IgD-negative memory B cell (primary cell): Measurements from ENCODE around the gene SMIM24. TPM values are rescaled to one million over a fixed set of nuclear protein-coding genes. Genes with fewer than 3 reads are reported as not detected.
A peak's percentile ranks its signal among the peaks of the same experiment; 100 is the strongest.

Experiments
- H3K27ac Mint-ChIP-seq, 3 donors: one replicate each; pipeline ENCODE4 v1.8.0; 2020 to 2022; ENCODE audit warnings: mild to moderate bottlenecking in 3 of 3, mixed read lengths in 3 of 3, moderate library complexity in 1 of 3
- H3K27me3 Mint-ChIP-seq: one replicate; pipeline ENCODE4 v1.8.0; 2021; ENCODE audit warnings: mixed read lengths
- H3K36me3 Mint-ChIP-seq: one replicate; pipeline ENCODE4 v1.8.0; 2020; ENCODE audit warnings: mild to moderate bottlenecking, mixed read lengths
- H3K4me1 Mint-ChIP-seq, 3 donors: one replicate each; pipeline ENCODE4 v1.8.0; 2020 to 2022; ENCODE audit warnings: mixed read lengths in 3 of 3, mild to moderate bottlenecking in 1 of 3
- H3K4me3 Mint-ChIP-seq, 4 donors: one replicate each; pipeline ENCODE4 v1.8.0; 2020 to 2022; ENCODE audit warnings: mild to moderate bottlenecking in 4 of 4, mixed read lengths in 4 of 4, moderate library complexity in 3 of 4
- H3K9me3 Mint-ChIP-seq, 3 donors: one replicate each; pipeline ENCODE4 v1.8.0; 2020 to 2021; ENCODE audit warnings: mixed read lengths in 3 of 3, mild to moderate bottlenecking in 1 of 3
- polyA plus RNA-seq: library from polyadenylated mRNA; unstranded; fragments of 300-500 nt; fragmentation: Illumina TruSeq; gene quantifications from one replicate; pipeline ENCODE4 v1.2.3, GENCODE V29; 2021

Gene SMIM24
- polyA plus RNA-seq, 1 donor from 2014 or later = not detected

DNA sequence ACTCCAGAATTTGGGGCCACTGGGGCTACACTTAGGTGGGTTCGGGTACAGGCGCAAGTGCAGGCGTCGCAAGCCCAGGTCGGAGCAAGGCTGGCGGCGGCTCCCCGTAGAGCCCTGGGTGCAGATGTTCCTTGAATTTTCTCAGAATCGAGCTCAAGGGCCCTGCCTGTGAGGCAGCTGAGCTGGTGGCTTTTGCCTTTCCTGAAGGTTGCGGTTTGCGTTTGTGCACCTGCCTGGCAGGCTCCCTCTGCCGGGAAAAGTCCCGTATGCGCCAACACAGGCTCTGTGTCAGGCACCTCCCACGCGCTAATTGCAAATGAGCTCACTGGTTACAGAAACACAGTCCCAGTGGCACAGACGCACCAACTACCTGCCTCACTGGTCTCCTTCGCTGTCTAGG is 14.2 kb upstream of the SMIM24 start:
- Mint-ChIP-seq H3K9me3 (no peaks in the 10 kb centered on the region), H3K36me3 (peaks cover 8% of the 10 kb centered on the region), H3K27me3 (no peaks in the 10 kb centered on the region), H3K27ac (peak overlapping the region in 1 of 3 donors; percentile 39), H3K4me3 (no peak overlapping the region), H3K4me1 (peaks cover 3 to 7% (median 6%) of the 10 kb centered on the region in 3 donors)

DNA sequence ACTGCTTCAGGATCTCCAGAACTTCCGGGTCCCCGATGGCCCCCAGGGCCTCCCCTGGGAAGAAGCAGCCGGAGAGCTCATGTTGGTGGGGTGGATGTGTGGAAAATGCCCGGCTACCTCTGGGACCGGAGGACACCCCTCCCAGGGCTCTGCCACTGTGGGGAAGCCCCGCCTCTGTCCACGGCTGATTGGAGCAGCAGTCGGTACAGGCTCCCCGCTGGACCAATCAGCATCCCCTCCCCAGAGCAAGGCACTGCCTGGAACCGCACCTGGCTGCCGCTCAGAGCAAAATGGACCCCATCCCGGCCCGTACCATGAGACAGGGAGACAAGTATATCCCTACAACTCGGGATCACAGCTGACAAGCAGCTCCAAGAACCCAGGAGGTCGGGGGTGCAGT is 13.7 kb upstream of the SMIM24 start:
- no peak overlapping the region for H3K4me3 Mint-ChIP-seq
- H3K27me3 Mint-ChIP-seq = no peaks in the 10 kb centered on the region
- no peaks in the 10 kb centered on the region for H3K9me3 Mint-ChIP-seq
- H3K27ac Mint-ChIP-seq = no peak overlapping the region
- H3K4me1 Mint-ChIP-seq = peaks cover 1 to 5% (median 3%) of the 10 kb centered on the region in 3 donors
- peaks cover 7% of the 10 kb centered on the region for H3K36me3 Mint-ChIP-seq

GRCh38 chr19:3493651-3494050 is 13.3 kb upstream of the SMIM24 start:
- Mint-ChIP-seq H3K36me3 (peaks cover 7% of the 10 kb centered on the region), H3K4me1 (peaks cover 0 to 5% (median 0%) of the 10 kb centered on the region in 3 donors), H3K27me3 (no peaks in the 10 kb centered on the region), H3K9me3 (no peaks in the 10 kb centered on the region), H3K27ac (peak overlapping the region in 1 of 3 donors; percentile 39), H3K4me3 (no peak overlapping the region)

DNA sequence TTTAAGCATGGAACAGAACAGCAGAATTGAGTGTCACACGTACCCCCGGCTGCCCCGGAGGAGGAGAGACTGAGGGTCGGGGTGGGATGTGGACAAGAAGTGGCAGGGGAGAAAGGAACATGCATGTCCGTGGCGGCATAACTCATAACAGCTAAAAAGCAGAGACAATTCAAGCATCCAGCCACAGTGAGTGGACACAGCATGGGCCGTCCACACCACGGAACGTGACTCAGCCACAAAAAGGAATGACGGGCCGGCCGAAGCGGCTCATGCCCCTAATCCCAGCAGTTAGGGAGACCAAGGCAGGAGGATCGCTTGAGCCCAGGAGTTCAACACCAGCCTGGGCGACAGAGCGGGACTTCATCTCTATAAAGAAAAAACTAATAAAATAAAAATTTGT is 12.6 kb upstream of the SMIM24 start:
- H3K9me3 Mint-ChIP-seq = no peaks in the 10 kb centered on the region
- peaks cover 0 to 3% (median 0%) of the 10 kb centered on the region in 3 donors for H3K4me1 Mint-ChIP-seq
- peaks cover 5% of the 10 kb centered on the region for H3K36me3 Mint-ChIP-seq
- no peaks in the 10 kb centered on the region for H3K27me3 Mint-ChIP-seq
- peak overlapping the region in 1 of 3 donors; percentile 18 for H3K27ac Mint-ChIP-seq
- H3K4me3 Mint-ChIP-seq = no peak overlapping the region

DNA sequence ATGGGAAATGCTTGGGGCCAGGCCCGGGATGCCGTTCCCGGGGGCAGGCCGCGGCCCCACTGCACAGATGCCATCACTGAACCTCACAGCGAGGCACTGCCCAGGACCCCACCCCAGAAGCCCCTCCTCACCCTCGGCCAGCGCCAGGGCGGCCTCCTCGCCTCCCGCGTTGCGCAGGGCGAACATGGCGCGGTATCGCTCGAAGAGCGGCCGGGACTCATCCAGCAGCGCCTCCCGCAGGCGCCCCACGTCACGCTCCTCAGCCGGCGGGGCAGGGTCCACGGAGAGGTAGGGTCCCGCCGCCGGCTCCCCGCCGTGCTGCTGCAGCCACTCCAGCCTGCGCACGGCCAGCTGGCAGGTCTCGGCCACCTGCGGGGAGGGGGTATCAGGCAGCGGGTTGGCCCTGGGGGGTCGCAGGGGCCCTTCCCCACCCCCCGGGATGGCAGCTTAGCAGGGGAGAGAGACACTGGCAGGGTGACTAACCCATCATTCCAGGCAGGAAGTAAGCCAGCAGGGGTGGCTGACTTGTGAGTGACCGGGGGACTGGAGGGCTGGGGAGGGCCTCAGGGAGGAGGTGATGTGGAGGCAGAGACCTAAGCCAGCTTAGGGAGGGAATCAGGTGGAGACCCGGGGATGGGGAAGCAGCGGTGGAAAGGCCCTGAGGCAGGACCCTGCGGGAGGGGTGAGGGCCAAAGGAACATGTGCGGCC is 12.0 kb upstream of the SMIM24 start:
- no peaks in the 10 kb centered on the region for H3K9me3 Mint-ChIP-seq
- peak overlapping the region in 1 of 3 donors; percentile 18 for H3K27ac Mint-ChIP-seq
- peaks cover 5% of the 10 kb centered on the region for H3K36me3 Mint-ChIP-seq
- peak overlapping the region in 1 of 4 donors; percentile 37 for H3K4me3 Mint-ChIP-seq
- H3K27me3 Mint-ChIP-seq = no peaks in the 10 kb centered on the region
- H3K4me1 Mint-ChIP-seq = peaks cover 0 to 3% (median 0%) of the 10 kb centered on the region in 3 donors

DNA sequence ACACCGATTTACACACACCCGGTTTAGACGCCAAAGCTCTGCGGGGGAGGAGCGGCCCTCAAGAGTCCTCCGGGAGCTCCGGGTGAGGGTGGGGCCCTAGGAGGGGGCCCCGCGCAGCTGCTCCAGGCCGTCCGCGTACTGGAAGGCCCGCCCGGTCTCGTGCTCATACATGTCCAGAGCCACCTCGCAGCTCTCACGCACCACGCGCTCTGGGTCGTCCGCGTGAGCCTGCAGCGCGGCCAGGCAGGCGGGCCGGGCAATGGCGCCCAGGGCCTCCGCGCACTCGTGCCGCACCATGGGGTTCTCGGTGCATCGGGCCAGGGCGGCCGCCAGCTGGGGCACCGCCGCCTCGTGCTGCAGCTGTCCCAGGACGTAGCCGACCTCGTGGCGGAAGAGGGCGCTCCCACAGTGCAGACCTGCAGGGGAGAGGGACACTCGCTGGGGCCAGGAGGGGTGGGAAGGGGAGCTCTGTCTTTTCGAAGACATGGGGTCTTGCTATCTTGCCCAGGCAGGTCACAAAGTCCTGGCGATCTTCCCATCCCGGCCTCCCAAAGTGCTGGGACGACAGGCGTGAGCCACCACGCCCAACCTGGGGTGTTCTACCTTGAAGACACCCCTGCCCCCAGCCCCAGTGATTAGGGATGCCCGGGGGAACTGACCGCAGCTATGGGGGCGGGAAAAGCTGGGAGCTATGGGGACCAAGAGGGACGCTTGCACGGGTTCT is 11.2 kb upstream of the SMIM24 start:
- Mint-ChIP-seq H3K4me3 (no peak overlapping the region), H3K27me3 (no peaks in the 10 kb centered on the region), H3K4me1 (no peaks in the 10 kb centered on the region), H3K9me3 (no peaks in the 10 kb centered on the region), H3K27ac (no peak overlapping the region), H3K36me3 (peaks cover 2% of the 10 kb centered on the region)

GRCh38 chr19:3483226-3483628 is 2.9 kb upstream of the SMIM24 start, which contains the start of gene SMIM44:
TSS of gene SMIM44 (minus strand) at chr19:3483441. CDS start at chr19:3483403, 38 bp downstream.
- no peak within 1 kb of the TSS for H3K27ac Mint-ChIP-seq
- peaks cover 3% of the 10 kb centered on the region for H3K27me3 Mint-ChIP-seq
- H3K36me3 Mint-ChIP-seq = no peaks in the 10 kb centered on the region
- no peaks in the 10 kb centered on the region for H3K9me3 Mint-ChIP-seq
- H3K4me3 Mint-ChIP-seq = peak within 1 kb of the TSS in 1 of 4 donors; percentile 54
- H3K4me1 Mint-ChIP-seq = peaks cover 3 to 4% (median 4%) of the 10 kb centered on the region in 3 donors

- no peaks in the 10 kb centered on the region for H3K9me3 Mint-ChIP-seq
- no peaks in the 10 kb centered on the region for H3K36me3 Mint-ChIP-seq
- H3K4me3 Mint-ChIP-seq = peak overlapping the region in 1 of 4 donors; percentile 54
- H3K4me1 Mint-ChIP-seq = peaks cover 4 to 7% (median 5%) of the 10 kb centered on the region in 3 donors
- peaks cover 3% of the 10 kb centered on the region for H3K27me3 Mint-ChIP-seq
- H3K27ac Mint-ChIP-seq = no peak overlapping the region
Observed at GRCh38 chr19:3482507-3483225, 2.3 kb upstream of the SMIM24 start.

DNA sequence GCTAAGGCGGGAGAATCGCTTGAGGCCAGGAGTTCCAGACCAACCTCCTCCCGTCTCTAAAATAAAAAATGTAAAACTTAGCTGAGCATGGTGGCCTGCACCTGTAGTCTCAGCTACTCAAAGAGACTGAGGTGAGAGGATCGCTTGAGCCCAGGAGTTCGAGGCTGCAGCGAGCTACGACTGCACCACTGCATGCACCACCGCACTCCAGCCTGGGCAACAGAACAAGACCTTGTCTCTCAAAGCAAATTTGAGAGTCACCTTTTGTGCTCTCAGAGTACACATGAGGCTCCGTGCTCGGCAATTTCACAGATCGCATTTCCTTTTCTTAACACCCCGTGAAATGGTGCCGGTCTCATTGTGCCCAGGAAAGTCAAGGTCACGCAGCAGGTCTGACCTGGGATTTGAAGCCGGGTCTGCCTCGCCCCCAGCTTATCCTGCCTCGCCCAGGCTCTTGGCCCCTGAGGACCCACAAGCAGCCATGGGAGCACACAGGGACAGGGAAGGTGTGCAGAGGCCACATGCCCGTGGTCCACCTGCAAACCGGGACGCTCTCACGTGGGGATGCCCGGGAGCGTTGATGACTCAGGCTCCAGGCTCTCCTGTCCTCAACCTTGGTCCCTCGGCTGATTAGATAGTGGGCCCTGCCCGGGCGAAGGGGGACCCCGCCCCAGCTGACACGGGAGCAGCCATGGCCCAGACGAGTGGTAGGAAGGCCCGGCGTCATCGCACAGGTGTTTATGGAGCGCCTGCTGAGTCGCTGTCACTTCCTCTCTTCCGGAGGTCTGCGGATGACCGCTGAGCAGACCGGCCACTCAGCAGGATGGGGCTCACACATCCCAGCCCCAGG is 1.1 kb upstream of the SMIM24 start:
- no peak overlapping the region for H3K4me3 Mint-ChIP-seq
- H3K36me3 Mint-ChIP-seq = no peaks in the 10 kb centered on the region
- H3K27me3 Mint-ChIP-seq = peaks cover 3% of the 10 kb centered on the region
- no peaks in the 10 kb centered on the region for H3K9me3 Mint-ChIP-seq
- peaks cover 4 to 7% (median 5%) of the 10 kb centered on the region in 3 donors for H3K4me1 Mint-ChIP-seq
- no peak overlapping the region for H3K27ac Mint-ChIP-seq

GRCh38 chr19:3479834-3480215 is 500 bp downstream of the SMIM24 start:
- peak overlapping the region in 1 of 4 donors; percentile 78 for H3K4me3 Mint-ChIP-seq
- no peaks in the 10 kb centered on the region for H3K36me3 Mint-ChIP-seq
- no peaks in the 10 kb centered on the region for H3K9me3 Mint-ChIP-seq
- peaks cover 3 to 7% (median 4%) of the 10 kb centered on the region in 3 donors for H3K4me1 Mint-ChIP-seq
- no peak overlapping the region for H3K27ac Mint-ChIP-seq
- peaks cover 3% of the 10 kb centered on the region for H3K27me3 Mint-ChIP-seq

DNA sequence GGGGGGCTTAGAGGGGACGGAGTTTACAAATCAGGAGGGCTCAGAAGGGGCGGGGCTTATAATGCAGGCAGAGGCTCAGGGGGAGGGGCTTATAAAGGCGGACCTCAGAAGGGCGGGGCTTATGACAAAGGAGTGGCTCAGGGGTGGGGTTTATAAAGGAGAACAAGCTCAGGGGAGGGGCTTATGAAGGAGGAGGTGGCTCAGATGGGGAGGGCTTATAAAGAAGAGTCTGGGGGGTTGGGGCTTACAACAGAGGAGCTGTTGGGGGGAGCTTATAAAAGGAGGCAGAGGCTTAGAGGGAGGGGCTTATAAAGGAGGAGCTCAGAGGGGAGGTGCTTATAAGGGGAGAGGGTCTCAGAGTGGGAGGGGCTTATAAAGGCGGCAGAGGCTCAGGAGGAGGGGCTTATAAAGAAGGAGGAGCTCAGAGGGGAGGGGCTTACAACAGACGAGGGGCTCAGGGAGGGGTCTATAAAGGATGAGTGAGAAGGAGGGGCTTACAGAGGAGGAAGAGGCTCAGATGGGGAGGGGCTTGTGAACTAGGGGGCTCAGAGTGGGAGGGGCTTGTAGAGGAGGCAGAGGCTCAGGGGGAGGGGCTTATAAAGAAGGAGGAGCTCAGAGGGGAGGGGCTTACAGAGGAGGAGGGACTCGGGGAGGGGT is 1.0 kb downstream of the SMIM24 start:
- no peaks in the 10 kb centered on the region for H3K36me3 Mint-ChIP-seq
- H3K4me3 Mint-ChIP-seq = peak overlapping the region in 1 of 4 donors; percentile 78
- peaks cover 3 to 7% (median 4%) of the 10 kb centered on the region in 3 donors for H3K4me1 Mint-ChIP-seq
- H3K27me3 Mint-ChIP-seq = peaks cover 3% of the 10 kb centered on the region
- H3K27ac Mint-ChIP-seq = peak overlapping the region in 2 of 3 donors; percentile 43 to 64
- no peaks in the 10 kb centered on the region for H3K9me3 Mint-ChIP-seq

DNA sequence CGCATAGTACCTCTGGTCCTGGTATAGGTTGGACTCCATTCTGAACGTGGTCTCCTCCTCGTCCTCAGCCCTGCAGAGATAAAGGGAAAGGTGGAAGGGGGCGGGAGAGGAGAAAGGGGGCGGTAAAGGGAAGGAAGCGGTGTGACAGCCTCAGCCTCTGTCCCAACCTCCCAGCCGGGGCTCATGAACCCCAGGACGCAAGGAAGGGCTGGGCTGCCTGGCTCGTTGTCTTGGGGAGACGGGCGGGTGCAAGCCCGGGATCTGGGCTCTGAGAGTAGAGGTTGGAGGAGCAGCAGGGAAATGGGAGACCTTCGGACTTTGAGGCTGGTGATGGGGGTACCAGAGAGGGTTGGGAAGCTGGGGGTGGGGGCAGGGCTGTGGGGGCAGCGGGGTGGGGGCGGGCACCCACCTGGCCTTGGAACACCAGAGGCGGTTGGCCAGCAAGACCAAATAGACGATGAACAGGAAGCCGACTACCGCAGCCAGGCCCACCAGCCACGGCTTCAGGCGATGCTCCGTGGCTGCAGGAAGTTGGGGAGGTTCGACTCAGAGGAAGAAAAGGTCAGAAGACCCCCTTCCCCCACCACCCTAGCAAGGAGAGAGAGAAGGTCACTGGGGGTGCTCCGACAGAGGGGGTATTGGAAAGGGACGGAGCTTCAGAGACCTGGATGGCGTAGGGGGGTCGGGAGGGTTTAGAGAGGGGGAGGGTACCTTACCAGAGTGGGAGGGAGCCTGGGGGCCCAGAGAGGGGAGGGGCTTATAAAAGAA is 1.7 kb downstream of the SMIM24 start:
- Mint-ChIP-seq H3K36me3 (no peaks in the 10 kb centered on the region), H3K27me3 (peaks cover 3% of the 10 kb centered on the region), H3K9me3 (no peaks in the 10 kb centered on the region), H3K4me3 (peak overlapping the region in 3 of 4 donors; percentile 43 to 84 (median 55)), H3K4me1 (peaks cover 3 to 7% (median 4%) of the 10 kb centered on the region in 3 donors), H3K27ac (peak overlapping the region in 2 of 3 donors; percentile 43 to 64)

GRCh38 chr19:3477951-3478350 is 2.4 kb downstream of the SMIM24 start:
- no peak overlapping the region for H3K27ac Mint-ChIP-seq
- H3K4me3 Mint-ChIP-seq = no peak overlapping the region

More at GRCh38 chr19:3477951-3478350, 2.4 kb downstream of the SMIM24 start:
- peaks cover 4% of the 10 kb centered on the region for H3K27me3 Mint-ChIP-seq
- no peaks in the 10 kb centered on the region for H3K36me3 Mint-ChIP-seq
- H3K4me1 Mint-ChIP-seq = peaks cover 3 to 7% (median 4%) of the 10 kb centered on the region in 3 donors
- no peaks in the 10 kb centered on the region for H3K9me3 Mint-ChIP-seq
